A673 (cell line): ENCODE data around the gene SPSB1.

ENCODE experiments used
- CTCF ChIP-seq: fragments of 300-800, 200-600 bp; sonication (generic); conservative IDR thresholded peaks from 2 replicates; pipeline ENCODE4 v1.5.1; 2017; ENCODE audit warnings: low read depth, mild to moderate bottlenecking, antibody characterized with exemption, low read length, moderate library complexity, mixed read lengths
- EZH2 ChIP-seq: fragments of 200-600 bp; sonication (generic); IDR thresholded peaks from 2 replicates; pipeline ENCODE4 v1.6.1; 2017; ENCODE audit warnings: borderline replicate concordance, low read depth, mild to moderate bottlenecking, mixed read lengths, antibody characterized with exemption, low read length; ENCODE audit not compliant: poor library complexity, severe bottlenecking

GRCh38 chr1:9303916-9304315 lies 11.2 kb downstream of the SPSB1 start:
- no peak for TF ChIP-seq CTCF
- TF ChIP-seq EZH2, result no peak
